HEK293 (cell line): ENCODE data around the gene ZNF350.

ENCODE experiments used
- CTCF ChIA-PET: fragments of 350-600 bp; formaldehyde crosslinking; extraction: SDS; loops from one replicate; lab custom pipeline; 2021; ENCODE audit warnings: antibody characterized with exemption; lab: Yijun Ruan, JAX
- POLR2A ChIA-PET: fragments of 300-600 bp; formaldehyde crosslinking; extraction: SDS; loops from one replicate; lab custom pipeline; 2020; ENCODE audit warnings: antibody characterized with exemption, inconsistent platforms; lab: Yijun Ruan, JAX
- H3K27ac ChIP-seq: fragments of 200-500 bp; sonication (Bioruptor generic); 2 replicates; pipeline ENCODE4 v1.5.1; 2014; ENCODE audit warnings: low read depth, low read length, control low read depth, inconsistent platforms; ENCODE audit errors: extremely low read depth
- H3K36me3 ChIP-seq, 2 experiments: fragments of 200-500 bp in 1 of 2; sonication (Bioruptor generic) in 1 of 2; 1 replicate in 1 of 2; 2 replicates in 1 of 2; pipeline ENCODE4 v1.5.1; 2014 to 2017; ENCODE audit warnings: inconsistent platforms in 2 of 2, low read length in 2 of 2; ENCODE audit not compliant: control insufficient read depth in 2 of 2, insufficient read depth in 1 of 2
- H3K4me1 ChIP-seq: fragments of 200-500 bp; sonication (Bioruptor generic); 2 replicates; pipeline ENCODE4 v1.5.1; 2014; ENCODE audit warnings: mild to moderate bottlenecking, low read length, inconsistent platforms; ENCODE audit not compliant: control insufficient read depth, insufficient read depth
- H3K4me3 ChIP-seq: 2 replicates; pipeline ENCODE4 v1.5.1; 2011; ENCODE audit warnings: low read depth, mild to moderate bottlenecking, control low read depth, low read length, moderate library complexity
- H3K9me3 ChIP-seq: fragments of 200-500 bp; sonication (Bioruptor generic); 2 replicates; pipeline ENCODE4 v1.5.1; 2014; ENCODE audit warnings: low read depth, low read length, inconsistent platforms; ENCODE audit not compliant: control insufficient read depth, insufficient read depth
- GLIS1 ChIP-seq: fragments of 450-650 bp; formaldehyde crosslinking; IDR thresholded peaks from 2 replicates; pipeline ENCODE4 v1.5.1; 2016; ENCODE audit warnings: missing biosample characterization, missing genetic modification characterization
- KLF9 ChIP-seq: fragments of 450-650 bp; formaldehyde crosslinking; IDR thresholded peaks from 2 replicates; pipeline ENCODE4 v1.5.1; 2016; ENCODE audit warnings: missing biosample characterization, missing genetic modification characterization, low read depth
- RBAK ChIP-seq: fragments of 450-650 bp; formaldehyde crosslinking; IDR thresholded peaks from 2 replicates; pipeline ENCODE4 v1.5.1; 2016; ENCODE audit warnings: missing biosample characterization, missing genetic modification characterization
- SETDB1 ChIP-seq: IDR thresholded peaks from one replicate; pipeline ENCODE4 v1.6.1; 2017; ENCODE audit warnings: mild to moderate bottlenecking, low read length, moderate library complexity, mixed read lengths; ENCODE audit not compliant: insufficient read length
- TRIM28 ChIP-seq: IDR thresholded peaks from 2 replicates; pipeline ENCODE4 v1.6.1; 2011; ENCODE audit warnings: low read length, control low read depth, borderline replicate concordance
- ZBTB11 ChIP-seq: fragments of 450-650 bp; formaldehyde crosslinking; conservative IDR thresholded peaks from 2 replicates; pipeline ENCODE4 v1.5.1; 2016; ENCODE audit warnings: low read depth, missing biosample characterization, missing genetic modification characterization
- ZNF221 ChIP-seq: fragments of 450-650 bp; formaldehyde crosslinking; IDR thresholded peaks from 2 replicates; pipeline ENCODE4 v1.5.1; 2017; ENCODE audit warnings: missing biosample characterization, missing genetic modification characterization, borderline replicate concordance
- ZNF274 ChIP-seq, 2 experiments: fragments of 200-500 bp in 1 of 2; fragments of 450-650 bp in 1 of 2; sonication (Bioruptor generic) in 1 of 2; formaldehyde crosslinking in 1 of 2; IDR thresholded peaks; 2 replicates each; pipeline versions ENCODE4 v1.5.1 to v1.6.1; 2014 to 2016; ENCODE audit warnings: borderline replicate concordance in 1 of 2, inconsistent platforms in 1 of 2, low read length in 1 of 2, missing biosample characterization in 1 of 2, missing genetic modification characterization in 1 of 2
- ZNF280D ChIP-seq: fragments of 450-650 bp; formaldehyde crosslinking; IDR thresholded peaks from 2 replicates; pipeline ENCODE4 v1.5.1; 2016; ENCODE audit warnings: missing biosample characterization, missing genetic modification characterization
- ZNF341 ChIP-seq: fragments of 450-650 bp; formaldehyde crosslinking; IDR thresholded peaks from 2 replicates; pipeline ENCODE4; 2016; ENCODE audit warnings: low read depth, missing biosample characterization, missing genetic modification characterization
- ZNF398 ChIP-seq: fragments of 450-650 bp; formaldehyde crosslinking; IDR thresholded peaks from 2 replicates; pipeline ENCODE4 v1.5.1; 2017; ENCODE audit warnings: missing biosample characterization, missing genetic modification characterization
- ZNF629 ChIP-seq: fragments of 450-650 bp; formaldehyde crosslinking; IDR thresholded peaks from 2 replicates; pipeline ENCODE4 v1.5.1; 2017; ENCODE audit warnings: missing biosample characterization, missing genetic modification characterization
- ZNF639 ChIP-seq: fragments of 450-650 bp; formaldehyde crosslinking; IDR thresholded peaks from 2 replicates; pipeline ENCODE4 v1.5.1; 2016; ENCODE audit warnings: missing biosample characterization, missing genetic modification characterization
- ZNF692 ChIP-seq: fragments of 450-650 bp; formaldehyde crosslinking; IDR thresholded peaks from 2 replicates; pipeline ENCODE4 v1.5.1; 2016; ENCODE audit warnings: missing biosample characterization, missing genetic modification characterization

Gene ZNF350

GRCh38 chr19:51946602-51947001 is 40.0 kb downstream of the ZNF350 start:
- Histone ChIP-seq H3K4me1 (no peaks in the 10 kb centered on the region), H3K4me3 (no peak overlapping the region), H3K36me3 (peaks cover 26 to 41% of the 10 kb centered on the region in 2 experiments), H3K9me3 (peaks cover 6% of the 10 kb centered on the region), H3K27ac (no peak overlapping the region)
- ChIA-PET POLR2A (no interaction called here), CTCF (interaction anchor here (1.0 kb wide), 1 partner anchor 687 kb away, joined by 3 read pairs; no protein-coding TSS in a partner anchor)
- TF ChIP-seq ZNF639: no peak
- TF ChIP-seq ZBTB11 (tag by site-specific recombination): no peak
- no peak for TF ChIP-seq ZNF280D (tag by site-specific recombination)
- TF ChIP-seq GLIS1 (tag by site-specific recombination): no peak
- no peak for TF ChIP-seq ZNF221 (tag by site-specific recombination)
- no peak for TF ChIP-seq ZNF398
- no peak for TF ChIP-seq RBAK (tag by site-specific recombination)
- TF ChIP-seq KLF9 (tag by site-specific recombination): no peak
- no peak for TF ChIP-seq ZNF341
- no peak for TF ChIP-seq ZNF629 (tag by site-specific recombination)

GRCh38 chr19:51944798-51945552 is 41.7 kb downstream of the ZNF350 start:
- Histone ChIP-seq H3K4me1 (no peaks in the 10 kb centered on the region), H3K27ac (no peak overlapping the region), H3K9me3 (peaks cover 6% of the 10 kb centered on the region), H3K36me3 (peaks cover 42 to 56% of the 10 kb centered on the region in 2 experiments), H3K4me3 (no peak overlapping the region)
- ChIA-PET CTCF (no interaction called here), POLR2A (interaction anchor here (0.6 kb wide), 1 partner anchor 333 kb away, joined by 8 read pairs; no protein-coding TSS in a partner anchor)
- TF ChIP-seq TRIM28: peak; percentile 74; the same call in 1 of the 2 replicates
- no peak for TF ChIP-seq ZNF692 (tag by site-specific recombination)
- TF ChIP-seq SETDB1: peak; percentile 98
- TF ChIP-seq ZNF274 (IDR thresholded peaks at IDR 0.05; ENCODE audit: low read length): no peak
- peak; percentile 74; the same call in 1 of the 2 replicates for TF ChIP-seq ZNF274 (tag by site-specific recombination; IDR thresholded peaks at IDR 0.05; ENCODE audit: borderline replicate concordance)
